DMS 273 (cell line): ENCODE measurements around the gene HMGCLL1.

Experiments used
- DNase-seq: peaks from one replicate; lab custom pipeline; 2025; ENCODE audit not compliant: unreplicated experiment; lab: John Stamatoyannopoulos, UW

Gene HMGCLL1

GRCh38 chr6:55536391-55536956 is 42.5 kb downstream of the HMGCLL1 start:
- no peak for DNase-seq

- DNase-seq: no peak
These were observed 47.5 kb downstream of the HMGCLL1 start for GRCh38 chr6:55531496-55531895.

DNA sequence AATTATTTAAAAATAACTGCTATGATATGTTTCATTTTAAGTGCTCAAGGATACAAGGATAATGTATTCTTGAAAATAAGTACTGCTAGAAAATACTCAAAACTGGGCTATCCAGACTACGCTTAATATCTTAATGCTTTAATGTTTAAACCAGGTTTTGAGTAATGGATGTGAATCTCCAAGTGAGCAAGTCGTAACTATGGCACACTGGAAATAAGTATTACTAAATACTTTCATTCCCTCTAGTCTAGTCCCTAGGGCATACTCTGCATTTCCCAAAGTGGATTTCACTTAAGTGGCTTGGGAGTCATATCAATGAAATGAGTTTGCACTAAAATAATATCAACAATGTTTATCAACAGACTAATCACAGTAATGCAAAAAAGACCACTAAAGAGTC is 48.1 kb downstream of the HMGCLL1 start:
- no peak for DNase-seq

DNA sequence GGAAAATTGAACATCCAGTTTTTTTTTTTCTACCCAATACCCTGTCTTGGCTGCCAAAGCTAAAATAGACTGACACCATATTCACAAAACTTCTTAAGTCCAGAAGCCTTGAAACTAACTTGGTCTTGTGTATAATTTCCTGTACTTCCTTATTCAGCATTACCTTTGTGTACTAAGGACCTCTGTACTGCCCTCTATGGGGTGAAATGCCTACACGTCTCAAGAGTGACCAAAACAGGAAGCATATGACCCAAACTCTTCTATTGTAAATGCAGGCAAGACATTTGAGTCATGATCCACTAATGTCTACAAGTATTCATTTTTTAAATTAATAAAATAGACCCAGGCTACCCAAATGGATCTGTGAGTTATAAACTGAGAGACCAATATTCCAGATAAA is 50.4 kb downstream of the HMGCLL1 start:
- DNase-seq: peak; percentile 36

GRCh38 chr6:55524441-55524840 is 54.6 kb downstream of the HMGCLL1 start:
- no peak for DNase-seq

- no peak for DNase-seq
These were observed 60.4 kb downstream of the HMGCLL1 start for GRCh38 chr6:55518529-55519060.

DNA sequence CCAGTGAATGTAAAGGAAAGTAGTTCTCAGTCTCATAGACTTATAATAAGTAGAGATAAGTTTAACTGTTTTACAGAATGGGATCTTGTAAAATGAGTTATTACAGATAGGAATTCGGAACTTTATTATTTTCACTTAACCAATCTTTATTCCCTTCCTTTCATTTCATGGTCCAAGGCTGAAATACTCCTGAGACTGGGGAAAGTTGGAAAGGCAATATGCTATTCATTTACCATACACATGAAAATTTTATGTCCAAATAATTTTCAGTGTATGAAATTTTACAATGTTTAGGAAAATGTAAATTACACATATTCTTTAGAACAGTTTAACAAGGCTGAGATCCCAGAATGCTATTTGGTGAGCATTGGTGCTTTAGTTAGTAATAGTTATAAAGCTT is 62.3 kb downstream of the HMGCLL1 start:
- DNase-seq: no peak

- no peak for DNase-seq
These were observed 66.1 kb downstream of the HMGCLL1 start for GRCh38 chr6:55512904-55513303.

- no peak for DNase-seq
These were observed 67.7 kb downstream of the HMGCLL1 start for GRCh38 chr6:55511122-55511800.

GRCh38 chr6:55499591-55499990 is 79.4 kb downstream of the HMGCLL1 start:
- DNase-seq: no peak

GRCh38 chr6:55497694-55498093 is 81.3 kb downstream of the HMGCLL1 start:
- DNase-seq: no peak

DNA sequence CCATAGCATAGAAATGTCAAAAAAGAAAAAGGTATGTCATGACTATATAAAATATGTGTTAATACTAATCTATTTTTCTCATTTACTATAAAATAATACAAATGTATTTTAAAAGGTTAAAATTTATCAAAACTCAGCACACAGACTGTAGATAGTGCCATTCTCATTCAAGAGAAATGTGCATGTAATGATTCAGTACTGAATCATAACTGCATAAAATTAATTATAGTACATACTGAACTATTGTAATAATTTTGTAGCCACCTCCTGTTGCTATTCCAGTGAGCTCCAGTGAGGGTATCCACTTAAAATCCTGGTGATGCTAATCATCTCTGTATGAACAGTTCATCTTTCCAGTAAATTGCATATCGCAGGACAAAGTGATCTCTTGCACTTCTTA is 82.8 kb downstream of the HMGCLL1 start:
- no peak for DNase-seq

DNA sequence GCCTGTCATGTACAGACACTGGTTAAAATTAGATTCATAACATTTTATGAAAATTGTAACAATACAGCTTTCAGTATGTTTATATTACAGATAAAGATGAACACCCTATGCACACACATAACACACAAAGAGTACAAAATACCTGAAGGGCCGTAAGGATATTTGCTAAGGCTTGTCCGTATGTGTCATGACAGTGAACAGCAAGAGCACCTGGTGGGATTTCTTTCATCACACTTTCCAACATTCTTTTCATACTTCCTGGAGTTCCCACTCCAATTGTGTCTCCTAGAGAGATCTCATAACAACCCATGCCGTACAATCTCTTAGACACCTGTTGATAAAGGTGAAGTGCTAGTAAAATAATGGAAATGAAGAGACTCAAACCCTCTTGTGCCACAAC is 83.7 kb downstream of the HMGCLL1 start:
- no peak for DNase-seq

DNA sequence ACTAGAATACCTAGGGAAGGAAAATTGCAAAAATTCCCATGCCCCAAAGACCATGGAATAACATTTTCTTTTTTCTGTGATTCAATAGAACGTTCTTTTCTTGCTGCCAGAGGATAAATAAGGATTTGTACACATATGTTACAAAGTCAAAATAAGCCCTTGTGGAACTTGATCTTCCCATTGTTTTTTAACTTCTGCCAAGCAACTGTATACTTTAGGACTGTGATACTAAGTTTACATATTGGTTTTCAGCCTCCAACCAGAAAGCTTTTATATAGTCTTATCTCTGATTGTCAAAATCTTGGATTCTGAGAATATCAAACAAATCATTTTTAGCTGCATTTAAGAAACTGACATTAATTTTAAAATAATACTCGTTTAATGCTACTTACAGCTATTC is 84.6 kb downstream of the HMGCLL1 start:
- DNase-seq: no peak

- DNase-seq: no peak
These were observed 86.7 kb downstream of the HMGCLL1 start for GRCh38 chr6:55492259-55492658.

- DNase-seq: no peak
These were observed 88.1 kb downstream of the HMGCLL1 start for GRCh38 chr6:55490871-55491270.

DNA sequence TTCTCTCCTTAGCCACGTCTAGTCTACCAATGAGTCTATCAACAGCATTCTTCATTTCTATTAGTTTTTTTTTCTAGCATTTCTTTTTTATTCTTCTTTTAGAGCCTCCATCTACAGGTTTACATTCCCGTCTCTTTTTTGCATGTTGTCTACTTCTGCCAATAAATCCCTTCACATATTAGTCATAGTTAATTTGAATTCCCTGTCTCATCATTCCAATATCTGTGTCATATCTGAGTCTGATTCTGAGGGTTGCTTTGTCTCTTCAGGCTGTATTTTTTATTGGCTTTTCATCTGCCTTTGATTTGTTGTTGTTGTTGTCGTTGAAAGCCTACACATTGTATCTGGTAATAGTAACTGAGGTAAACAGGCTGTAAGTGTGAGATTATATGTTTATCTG is 104.6 kb downstream of the HMGCLL1 start:
- DNase-seq: no peak

GRCh38 chr6:55473722-55474121 is 105.3 kb downstream of the HMGCLL1 start:
- DNase-seq: no peak

DNA sequence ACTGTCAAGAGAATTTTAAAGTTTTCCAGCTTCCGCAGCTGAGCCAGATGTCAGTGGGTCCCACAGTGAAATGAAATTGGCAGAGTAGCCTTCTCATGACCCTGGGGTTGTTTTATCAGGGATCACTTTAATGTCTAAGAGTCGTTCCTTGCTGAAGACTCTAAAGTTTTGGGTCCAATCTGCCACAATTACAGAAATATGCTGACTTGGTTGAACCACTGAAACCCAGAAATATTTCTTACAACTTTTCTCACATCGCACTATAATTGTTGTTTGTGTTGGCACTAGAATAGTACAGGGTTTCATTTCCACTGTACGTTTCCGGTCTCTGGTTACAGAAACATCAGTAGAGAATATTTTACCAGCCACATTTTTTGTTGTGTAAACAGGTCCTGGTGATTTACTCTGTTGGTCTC is 109.0 kb downstream of the HMGCLL1 start:
- DNase-seq: no peak

- DNase-seq: no peak
These were observed 123.0 kb downstream of the HMGCLL1 start for GRCh38 chr6:55456016-55456415.

DNA sequence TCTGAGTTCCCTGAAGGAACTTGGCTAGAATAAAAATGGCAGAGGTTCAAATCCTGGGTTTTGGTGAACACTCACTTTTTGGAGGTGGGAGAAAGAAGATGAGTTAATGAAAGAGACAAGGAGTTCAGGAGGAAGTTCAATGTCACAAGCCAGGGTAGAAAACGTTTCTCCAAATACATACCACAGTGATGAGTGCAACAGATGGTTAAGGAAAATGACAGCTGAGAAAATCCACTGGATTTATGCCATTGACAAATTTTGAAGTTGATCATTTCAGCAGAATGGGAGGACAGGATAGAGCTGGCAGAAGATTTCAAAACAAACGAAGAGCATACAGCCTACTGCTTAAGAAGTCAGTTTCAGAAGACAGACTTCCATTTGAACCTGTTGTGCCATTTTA is 129.0 kb downstream of the HMGCLL1 start:
- DNase-seq: no peak

GRCh38 chr6:55449225-55449624 is 129.8 kb downstream of the HMGCLL1 start:
- DNase-seq: peak; percentile 10

- DNase-seq: no peak
These were observed 130.5 kb downstream of the HMGCLL1 start for GRCh38 chr6:55448451-55448850.
